Measurements from ENCODE around the gene HBS1L.

HBS1L gene

GRCh38 chr6:134949927-134950326 is 104.7 kb downstream of the HBS1L start, which contains the start of gene ALDH8A1:
ALDH8A1 (minus strand) TSS chr6:134950101; CDS start chr6:134950053, 48 bp downstream.
- no peak for DNase-seq (ENCODE audit: low spot score)

GRCh38 chr6:134948691-134949090 is 105.9 kb downstream of the HBS1L start:
- no peak for DNase-seq (ENCODE audit: low spot score)

GRCh38 chr6:134948142-134948541 is 106.5 kb downstream of the HBS1L start:
- no peak for DNase-seq (ENCODE audit: low spot score)

- DNase-seq (ENCODE audit: low spot score): no peak
Observed at GRCh38 chr6:134945045-134945444, 109.6 kb downstream of the HBS1L start.

- DNase-seq (ENCODE audit: low spot score): no peak
Observed at GRCh38 chr6:134943522-134944111, 111.0 kb downstream of the HBS1L start.

GRCh38 chr6:134938896-134939295 is 115.7 kb downstream of the HBS1L start:
- no peak for DNase-seq (ENCODE audit: low spot score)

- DNase-seq (ENCODE audit: low spot score): no peak
Observed at GRCh38 chr6:134937426-134937825, 117.2 kb downstream of the HBS1L start.

- no peak for DNase-seq (ENCODE audit: low spot score)
Observed at GRCh38 chr6:134936931-134937330, 117.7 kb downstream of the HBS1L start.

- no peak for DNase-seq (ENCODE audit: low spot score)
Observed at GRCh38 chr6:134936476-134936875, 118.1 kb downstream of the HBS1L start.

GRCh38 chr6:134934793-134935485 is 119.7 kb downstream of the HBS1L start:
- no peak for DNase-seq (ENCODE audit: low spot score)

GRCh38 chr6:134932535-134933470 is 121.8 kb downstream of the HBS1L start:
- DNase-seq (ENCODE audit: low spot score): no peak

GRCh38 chr6:134932098-134932497 is 122.5 kb downstream of the HBS1L start:
- no peak for DNase-seq (ENCODE audit: low spot score)

GRCh38 chr6:134930463-134930862 is 124.2 kb downstream of the HBS1L start:
- no peak for DNase-seq (ENCODE audit: low spot score)

GRCh38 chr6:134928151-134928900 is 126.3 kb downstream of the HBS1L start:
- peak; percentile 45 for DNase-seq (ENCODE audit: low spot score)

GRCh38 chr6:134925800-134926199 is 128.8 kb downstream of the HBS1L start:
- DNase-seq (ENCODE audit: low spot score): no peak

GRCh38 chr6:134921721-134922261 is 132.8 kb downstream of the HBS1L start:
- no peak for DNase-seq (ENCODE audit: low spot score)

GRCh38 chr6:134921276-134921675 is 133.3 kb downstream of the HBS1L start:
- no peak for DNase-seq (ENCODE audit: low spot score)

- DNase-seq (ENCODE audit: low spot score): no peak
Observed at GRCh38 chr6:134920422-134920821, 134.2 kb downstream of the HBS1L start.

GRCh38 chr6:134918418-134918961 is 136.1 kb downstream of the HBS1L start:
- DNase-seq (ENCODE audit: low spot score): no peak

GRCh38 chr6:134911547-134911946 is 143.1 kb downstream of the HBS1L start:
- no peak for DNase-seq (ENCODE audit: low spot score)

- no peak for DNase-seq (ENCODE audit: low spot score)
Observed at GRCh38 chr6:134910593-134910935, 144.1 kb downstream of the HBS1L start.

Data from putamen (tissue), 1 donor.